Renal cortex interstitium (tissue), 11 donors: ENCODE data around the gene ATF4. TPM values are rescaled to one million over a fixed set of nuclear protein-coding genes. Genes with fewer than 3 reads are reported as not detected.
"Not testable (repeated sequence)": the region's sequence is repeated elsewhere in the genome, so short reads cannot be mapped to it uniquely, and the experiment has no call there.

Experiments used
- DNase-seq, 11 donors: peaks; one replicate each; pipeline ENCODE4 v3.0.0-alpha.2; 2013; ENCODE audit warnings: low read depth in 9 of 11, low spot score in 4 of 11; ENCODE audit errors: extremely low read depth in 1 of 11
- polyA plus RNA-seq, 3 donors: library from polyadenylated mRNA; unstranded; fragments of 120-200 nt; gene quantifications; one replicate each; pipeline ENCODE4 v1.2.1, GENCODE V29; 2013; ENCODE audit not compliant: insufficient read length in 3 of 3

Gene ATF4
- polyA plus RNA-seq, 3 donors = 260 to 282 (median 267) TPM

DNA sequence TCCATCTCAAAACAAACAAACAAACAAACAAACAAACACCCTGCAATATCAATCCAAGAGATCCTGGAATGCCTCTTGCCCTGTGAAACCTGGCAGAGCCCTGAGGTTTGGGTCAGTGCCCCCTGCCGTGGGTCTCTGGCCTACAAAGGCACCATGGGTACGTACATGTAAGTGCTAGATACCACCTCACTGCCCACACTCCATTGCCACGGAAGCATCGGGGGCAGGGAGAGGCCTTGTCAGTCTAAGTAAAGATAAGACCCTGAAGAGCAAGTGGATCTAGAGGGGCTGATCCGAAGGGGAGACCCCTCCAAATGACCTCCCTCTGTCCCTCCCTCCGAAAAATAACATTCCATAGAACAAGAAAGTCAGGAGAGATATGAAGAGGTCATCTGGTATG is 20.3 kb upstream of the ATF4 start:
- no peak for DNase-seq

DNA sequence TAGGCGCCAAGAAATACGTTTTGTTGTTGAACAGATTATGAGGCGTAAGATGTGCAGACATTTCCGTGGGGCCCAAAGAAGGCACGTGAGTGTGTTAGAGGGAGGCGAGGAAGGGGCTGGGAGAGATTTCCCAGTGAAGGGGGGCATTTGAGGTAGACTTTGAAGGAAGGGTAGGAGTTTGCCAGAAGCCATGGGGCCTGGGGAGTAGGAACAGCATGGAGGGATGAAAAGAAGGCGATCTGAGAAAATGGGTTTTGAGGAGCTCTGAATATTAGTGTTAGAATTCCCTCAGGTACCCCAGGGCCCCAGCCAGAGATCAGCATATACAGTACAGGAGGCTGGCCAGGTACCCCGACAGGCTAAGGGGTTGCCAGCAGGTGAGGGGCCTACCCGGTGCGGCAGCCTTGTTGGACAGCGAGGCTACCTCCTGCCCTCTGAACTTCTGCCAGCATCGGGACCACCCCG is 18.7 kb upstream of the ATF4 start:
- DNase-seq = no peak

DNA sequence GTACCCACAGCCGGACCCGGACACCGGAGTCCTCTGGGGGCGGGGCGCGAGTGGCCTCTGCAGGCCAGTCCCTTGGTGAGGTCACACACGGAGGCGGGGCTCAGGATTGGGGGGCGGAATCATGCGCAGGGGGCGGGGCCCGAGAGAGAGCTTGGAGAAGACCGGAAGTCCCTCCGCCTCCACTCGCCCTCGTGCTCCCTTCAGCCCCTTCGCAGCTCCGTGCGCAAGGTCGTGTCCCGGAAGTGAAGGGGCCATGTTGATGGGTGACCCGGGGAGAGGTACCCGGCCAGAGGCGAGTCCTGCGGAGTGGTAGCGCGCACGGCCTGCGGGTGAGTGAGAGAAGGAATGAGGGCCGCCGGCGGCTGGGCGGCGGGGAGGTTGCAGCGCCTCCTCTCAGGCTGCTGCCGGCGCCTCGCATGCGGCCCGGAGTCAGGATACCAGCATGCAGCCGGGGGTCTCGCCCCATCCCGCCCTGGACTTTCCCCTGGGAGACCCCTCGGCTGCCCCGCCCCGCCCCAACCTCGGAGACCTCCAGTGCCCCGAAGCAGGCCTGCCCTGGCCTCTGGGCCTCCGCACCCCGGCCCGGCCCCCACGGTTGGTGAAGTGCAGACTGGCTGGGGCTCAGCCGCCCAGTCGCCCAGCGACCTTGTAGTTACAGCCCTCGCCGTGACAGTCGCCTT is 18.1 kb upstream of the ATF4 start, which contains the start of gene MIEF1:
TSS of gene MIEF1 (plus strand) at position 182 of the 680 bp plus-strand sequence. CDS start 9,005 bp downstream, outside the sequence.
- DNase-seq = peak; percentile 87 to 96 (median 94)

DNA sequence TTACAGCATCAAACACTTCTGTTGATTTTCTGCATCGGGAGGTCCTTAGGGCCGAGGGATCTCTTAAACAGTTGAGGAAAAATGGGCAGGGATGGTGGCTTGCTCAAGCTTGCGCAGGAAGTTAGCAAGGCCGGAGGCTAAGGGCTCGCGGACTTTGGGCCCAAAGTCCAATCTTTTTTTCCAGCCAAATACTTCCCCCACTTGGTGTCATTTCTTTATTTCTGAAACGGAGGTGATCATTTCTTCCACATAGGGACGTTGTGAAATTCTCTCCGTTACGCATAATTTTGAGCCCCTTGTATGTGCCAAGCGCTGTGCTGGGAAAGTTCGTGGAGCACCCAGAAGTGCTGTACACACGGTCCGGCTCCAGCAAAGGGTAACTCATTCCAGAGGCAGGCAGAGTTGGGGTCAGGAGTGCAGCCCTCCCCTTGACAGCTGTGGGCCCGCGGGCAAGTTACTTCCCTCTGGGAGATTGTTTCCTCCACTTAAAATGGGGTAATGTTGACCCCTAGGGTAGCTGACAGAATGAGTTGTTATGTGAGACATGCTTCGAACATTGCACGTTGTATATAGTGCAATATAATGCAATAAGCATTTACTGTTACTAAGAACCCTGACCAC is 17.5 kb upstream of the ATF4 start:
- no peak for DNase-seq

DNA sequence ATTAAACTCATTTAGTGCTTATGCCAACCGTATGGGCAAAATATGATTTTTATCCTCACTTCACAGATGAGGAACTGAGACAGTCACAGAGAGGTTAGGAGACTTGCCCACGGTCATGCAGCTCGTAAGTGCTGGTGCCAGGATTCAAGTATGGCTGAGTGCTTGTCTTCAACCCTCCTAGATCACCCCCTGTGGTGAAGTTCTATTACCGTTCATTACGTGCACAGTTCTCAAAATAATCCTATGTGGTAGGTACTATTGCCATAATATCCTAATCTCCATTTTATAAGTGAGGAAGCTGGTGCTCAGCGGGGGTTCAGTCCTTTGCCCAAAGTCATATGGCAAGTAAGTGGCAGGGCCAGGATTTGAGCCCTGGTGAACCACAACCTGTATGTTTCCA is 16.7 kb upstream of the ATF4 start:
- no peak for DNase-seq

DNA sequence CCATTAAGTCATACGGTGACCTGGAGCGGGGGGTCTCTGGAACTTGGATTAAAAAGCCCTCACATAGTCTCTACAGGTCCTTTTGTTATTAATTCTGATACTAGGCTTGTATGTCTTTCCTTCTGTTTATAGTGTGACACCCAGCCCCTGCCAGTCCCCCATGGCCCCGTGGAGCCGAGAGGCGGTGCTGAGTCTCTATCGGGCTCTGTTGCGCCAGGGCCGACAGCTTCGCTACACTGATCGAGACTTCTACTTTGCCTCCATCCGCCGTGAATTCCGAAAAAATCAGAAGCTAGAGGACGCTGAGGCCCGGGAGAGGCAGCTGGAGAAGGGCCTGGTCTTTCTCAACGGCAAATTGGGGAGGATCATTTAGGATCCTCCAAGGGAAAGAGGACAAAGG is 16.3 kb upstream of the ATF4 start:
- DNase-seq = no peak

DNA sequence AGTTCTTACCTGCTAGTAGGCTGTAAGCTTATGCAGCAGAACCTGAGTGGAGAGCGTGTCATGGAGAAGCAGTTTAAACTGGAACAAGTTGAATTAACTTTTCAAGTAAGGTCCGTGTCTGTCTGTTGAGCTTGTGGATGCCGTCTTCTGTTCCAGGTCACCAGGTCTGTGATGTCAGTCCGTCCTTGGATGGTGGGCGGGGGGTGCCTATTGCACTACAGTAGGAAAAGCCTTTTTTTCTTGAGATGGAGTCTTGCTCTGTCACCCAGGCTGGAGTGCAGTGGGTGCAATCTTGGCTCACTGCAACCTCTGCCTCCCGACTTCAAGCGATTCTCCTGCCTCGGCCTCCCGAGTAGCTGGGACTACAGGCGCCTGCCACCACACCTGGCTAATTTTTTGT is 13.3 kb upstream of the ATF4 start:
- not testable (repeated sequence) for DNase-seq

DNA sequence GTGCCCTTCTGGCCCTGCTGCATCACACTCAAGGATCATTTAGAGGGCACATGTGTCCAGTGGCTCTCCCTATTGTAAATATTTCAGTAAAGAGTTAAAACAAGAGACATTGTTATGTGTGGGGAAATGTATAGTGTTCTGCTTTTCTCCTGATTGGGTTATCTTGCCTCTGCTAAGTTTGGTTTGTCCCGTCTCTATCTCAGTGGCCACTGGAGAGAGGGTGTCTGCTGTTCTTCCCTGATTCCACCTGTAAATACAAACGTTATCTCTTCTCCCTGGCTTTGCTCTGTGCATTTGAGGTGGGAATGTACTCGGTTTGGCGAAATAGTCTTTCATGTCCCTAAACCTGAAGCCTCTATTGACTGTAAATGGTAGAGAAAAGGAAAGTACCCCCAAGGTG is 12.0 kb upstream of the ATF4 start:
- no peak for DNase-seq

DNA sequence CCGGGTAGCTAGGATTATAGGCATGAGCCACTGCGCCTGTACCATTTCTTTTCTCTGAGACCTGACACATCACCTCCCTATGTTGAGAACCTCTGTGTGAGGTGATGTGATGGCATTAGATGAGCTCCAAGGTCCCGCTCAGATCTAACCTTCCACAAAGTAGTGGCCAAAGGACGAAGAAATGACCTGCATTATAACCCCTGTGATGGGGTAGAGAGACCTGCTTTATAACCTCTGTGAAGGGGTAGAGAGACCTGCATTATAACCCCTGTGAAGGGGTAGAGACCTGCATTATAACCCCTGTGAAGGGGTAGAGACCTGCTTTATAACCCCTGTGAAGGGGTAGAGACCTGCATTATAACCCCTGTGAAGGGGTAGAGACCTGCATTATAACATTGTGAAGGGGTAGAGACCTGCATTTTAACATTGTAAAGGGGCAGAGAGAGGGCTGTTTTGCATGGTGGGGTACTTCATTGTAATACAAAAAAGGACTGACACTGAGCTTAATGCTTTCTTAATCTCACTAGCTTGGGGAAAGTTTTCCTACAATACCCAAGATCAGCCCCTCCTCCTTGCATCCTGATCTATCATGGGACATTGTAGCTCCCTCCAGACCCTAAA is 9.7 kb upstream of the ATF4 start:
- no peak for DNase-seq

DNA sequence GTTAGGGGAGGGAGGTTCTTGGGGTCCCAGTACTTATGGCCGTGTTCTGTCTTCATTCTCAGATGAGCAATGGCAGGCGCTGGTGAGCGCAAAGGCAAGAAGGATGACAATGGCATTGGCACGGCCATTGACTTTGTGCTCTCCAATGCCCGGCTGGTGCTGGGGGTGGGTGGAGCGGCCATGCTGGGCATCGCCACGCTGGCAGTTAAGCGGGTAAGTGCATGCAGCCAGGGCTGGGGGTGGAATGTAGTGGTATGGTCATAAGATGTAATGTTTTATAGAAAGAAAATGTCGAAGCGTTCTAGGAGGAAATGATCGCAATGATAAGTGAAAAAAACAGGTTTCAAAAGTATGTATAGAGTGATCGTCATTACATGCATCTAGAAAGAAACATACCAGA is 9.1 kb upstream of the ATF4 start:
- no peak for DNase-seq

DNA sequence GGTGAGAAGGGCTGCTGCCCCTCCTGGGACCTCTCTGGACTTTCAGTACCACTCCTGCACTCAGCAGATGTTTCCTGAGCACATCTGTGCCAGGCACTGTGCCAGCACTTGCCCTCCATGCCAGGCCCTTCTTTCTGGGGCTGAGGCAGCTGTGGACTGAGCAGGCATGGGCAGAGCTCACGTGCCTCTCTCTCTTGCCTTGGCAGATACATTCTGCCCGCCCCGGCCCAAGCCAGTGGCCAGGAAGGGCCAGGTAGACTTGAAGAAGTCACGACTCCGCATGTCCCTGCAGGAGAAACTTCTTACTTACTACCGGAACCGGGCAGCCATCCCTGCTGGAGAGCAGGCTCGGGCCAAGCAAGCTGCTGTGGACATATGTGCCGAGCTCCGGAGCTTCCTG is 8.3 kb upstream of the ATF4 start:
- DNase-seq = no peak

DNA sequence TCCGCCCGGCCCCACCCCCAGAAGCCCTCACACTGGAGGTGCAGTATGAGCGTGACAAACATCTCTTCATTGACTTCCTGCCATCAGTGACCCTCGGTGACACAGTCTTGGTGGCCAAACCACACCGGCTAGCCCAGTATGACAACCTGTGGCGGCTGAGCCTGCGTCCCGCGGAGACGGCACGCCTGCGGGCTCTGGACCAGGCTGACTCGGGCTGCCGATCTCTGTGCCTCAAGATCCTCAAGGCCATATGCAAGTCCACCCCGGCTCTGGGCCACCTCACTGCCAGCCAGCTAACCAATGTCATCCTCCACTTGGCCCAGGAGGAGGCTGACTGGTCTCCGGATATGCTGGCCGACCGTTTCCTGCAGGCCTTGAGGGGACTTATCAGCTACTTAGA is 6.6 kb upstream of the ATF4 start:
- DNase-seq = no peak

DNA sequence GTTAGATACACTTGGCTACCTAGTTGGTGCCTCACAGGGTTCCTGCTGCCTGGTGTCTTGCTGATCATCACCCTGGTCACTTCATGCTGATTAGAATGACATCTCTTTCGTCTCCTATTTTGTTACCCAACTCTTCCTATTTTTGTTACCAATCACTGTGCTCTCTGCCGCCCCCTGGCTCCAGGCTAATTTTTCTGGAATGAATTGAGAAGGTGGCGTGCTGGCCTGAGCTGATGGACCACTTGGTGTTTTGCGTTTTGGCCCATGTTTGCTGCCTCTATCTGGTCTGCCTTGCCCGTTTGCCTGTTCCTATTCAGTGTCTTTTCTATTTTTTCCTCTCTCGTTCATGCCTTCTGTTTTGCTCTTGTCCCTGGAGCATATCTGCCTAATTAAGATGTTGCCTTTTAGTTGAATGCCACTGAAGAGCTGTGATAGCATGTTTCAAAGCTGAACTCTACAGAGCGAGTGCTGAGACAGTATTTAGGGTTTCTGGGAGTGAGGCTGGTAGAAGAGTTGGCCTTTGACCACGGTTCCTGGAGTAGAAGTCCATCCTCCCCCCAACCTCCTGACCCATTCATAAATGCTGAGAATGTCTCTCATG is 5.9 kb upstream of the ATF4 start:
- no peak for DNase-seq

DNA sequence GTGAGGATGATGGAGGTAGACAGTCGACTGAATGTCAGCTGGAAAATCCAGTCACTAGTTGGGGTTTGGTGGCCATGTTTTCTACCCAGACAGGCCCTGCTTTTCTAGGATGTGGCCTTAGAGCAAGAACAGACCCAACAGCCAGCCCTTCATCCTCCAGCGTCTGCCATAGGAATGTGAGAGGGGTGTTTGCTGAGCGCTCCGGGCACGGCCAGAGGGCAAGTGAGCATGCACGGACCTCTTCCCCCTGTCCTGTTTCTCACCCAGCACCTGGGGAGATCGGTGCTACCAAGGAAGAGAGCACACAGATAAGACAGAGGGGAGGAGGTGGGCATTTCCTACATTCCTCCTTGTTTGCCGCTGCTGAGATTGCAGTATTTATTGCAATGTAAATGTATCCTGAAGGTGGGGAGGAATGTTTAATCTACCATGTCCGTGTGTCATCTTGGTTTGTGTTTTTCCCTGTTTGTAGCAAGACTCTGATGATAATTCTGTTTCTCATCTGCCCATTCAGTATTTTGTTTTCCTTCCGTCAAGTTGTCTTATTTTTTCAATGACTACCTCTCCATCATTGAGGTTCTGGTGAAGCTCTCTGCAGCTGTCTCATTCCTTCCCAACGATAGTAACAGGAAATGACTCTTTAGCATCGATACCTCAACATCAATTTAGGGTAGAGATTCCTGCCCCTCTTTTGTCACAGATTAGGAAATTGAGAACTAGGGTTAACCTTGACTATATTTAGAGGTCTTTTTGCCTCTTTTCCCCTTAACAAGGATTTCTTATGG is 4.9 kb upstream of the ATF4 start:
- DNase-seq = no peak

DNA sequence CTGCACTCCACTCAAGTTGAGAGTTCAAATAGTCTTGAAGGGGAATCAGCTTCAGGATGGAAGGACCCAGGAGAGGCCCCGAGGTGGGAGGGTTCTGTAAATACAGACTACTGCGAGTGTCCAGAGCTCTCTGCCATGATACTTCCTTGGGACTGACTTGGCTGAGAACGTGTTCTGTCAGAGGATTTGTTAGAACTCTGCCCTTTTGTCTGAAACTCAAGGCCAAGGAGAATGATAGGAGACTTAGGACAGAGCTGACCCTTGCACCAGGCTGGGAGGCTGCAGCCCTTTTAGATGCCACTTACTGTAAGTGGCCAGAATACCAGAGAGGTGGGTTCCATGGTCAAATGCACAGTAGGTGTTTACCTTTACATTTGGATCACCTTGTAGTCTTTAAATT is 2.9 kb upstream of the ATF4 start:
- DNase-seq = no peak

DNA sequence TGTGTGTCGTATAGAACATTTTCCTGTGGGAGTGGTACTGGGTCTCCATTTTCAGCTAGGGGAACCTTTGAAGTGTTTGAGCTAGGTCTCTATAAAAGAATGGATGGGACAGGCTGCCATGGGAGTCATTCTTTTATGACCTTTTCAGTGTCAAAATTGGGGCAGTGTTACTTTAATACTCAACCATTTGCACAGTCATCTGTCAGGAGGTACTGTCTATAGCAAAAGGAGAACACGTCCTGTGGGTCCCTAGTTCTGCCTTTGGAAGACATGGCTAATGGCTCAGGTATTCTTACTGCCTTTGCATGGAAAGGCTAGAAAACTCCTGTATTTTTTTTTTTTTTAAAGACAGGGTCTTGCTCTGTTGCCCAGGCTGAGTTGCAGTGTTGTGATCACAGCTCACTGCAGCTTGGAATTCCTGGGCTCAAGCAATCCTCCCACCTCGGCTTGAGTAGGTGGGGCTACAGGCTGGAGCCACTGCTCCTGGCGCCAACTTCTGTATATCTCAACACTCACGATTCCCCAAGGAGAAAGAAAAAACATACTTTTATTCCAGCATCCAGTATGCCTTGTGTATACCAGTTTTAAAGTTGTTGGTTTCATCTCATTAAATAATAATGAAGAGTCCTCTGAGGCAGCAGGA is 2.1 kb upstream of the ATF4 start:
- DNase-seq = no peak

DNA sequence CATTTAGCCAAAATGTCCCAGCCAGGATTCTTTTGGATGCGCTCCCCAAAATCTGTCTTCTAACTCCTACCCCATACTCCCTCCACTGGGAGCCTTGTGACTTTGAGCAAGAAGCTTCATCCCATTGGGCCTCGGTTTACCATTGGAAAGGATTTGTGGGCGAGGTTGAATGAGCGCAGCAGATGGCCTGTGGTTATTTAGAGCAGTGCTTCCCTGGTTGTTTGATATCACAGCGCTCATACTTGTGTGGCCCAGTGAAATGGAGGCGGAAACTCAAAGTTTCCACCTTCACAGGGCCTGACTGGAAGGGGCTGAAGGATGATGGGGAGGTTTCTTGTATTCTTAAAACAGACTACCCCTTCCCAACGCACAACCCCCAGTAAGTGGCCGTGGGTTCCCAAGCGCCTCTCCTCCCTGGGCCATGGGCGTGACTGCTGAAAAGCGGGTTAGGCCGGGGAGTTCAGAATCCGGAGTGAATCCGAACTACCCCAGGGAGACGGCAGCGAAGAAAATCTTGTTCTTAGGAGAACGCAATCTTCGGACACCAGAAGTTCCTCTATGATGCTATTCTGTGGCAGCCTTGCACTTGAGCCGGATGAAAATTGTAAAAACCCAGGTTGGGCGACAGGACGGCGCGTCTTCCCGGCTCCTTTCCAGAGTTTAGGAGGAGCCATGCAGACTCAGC is 1.2 kb upstream of the ATF4 start:
- DNase-seq = peak in 1 of 11 donors; percentile 55

DNA sequence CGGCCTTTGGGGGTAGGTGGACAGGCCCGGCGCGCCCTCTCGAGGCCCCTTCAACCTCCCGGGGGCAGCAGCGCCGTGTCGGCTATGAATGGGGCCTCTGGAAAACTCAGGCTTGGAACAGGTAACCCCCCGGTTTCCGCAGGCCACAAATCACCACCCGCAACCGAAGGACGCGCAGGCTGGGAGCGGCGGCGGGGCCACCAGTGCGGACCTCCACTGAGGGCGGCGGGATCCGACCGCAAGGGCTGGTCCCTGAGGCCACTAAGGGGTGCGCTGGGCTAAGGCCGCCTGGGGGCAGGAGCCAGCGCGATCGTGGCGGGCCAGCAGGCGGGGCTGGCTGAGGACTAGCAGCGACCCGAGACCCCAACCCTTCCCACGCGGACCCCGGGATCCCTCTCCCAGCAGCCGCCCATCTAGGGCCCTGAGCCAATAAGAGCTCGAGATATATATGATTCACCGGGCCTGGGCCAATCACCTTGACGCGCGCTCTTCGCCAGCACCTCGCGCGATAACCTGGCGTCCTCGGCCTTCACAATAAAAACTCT is 609 bp upstream of the ATF4 start:
- peak in 9 of 11 donors; percentile 96 to 99 (median 97) for DNase-seq
